ENCODE measurements around the gene PCED1B. TPM values are rescaled to one million over a fixed set of nuclear protein-coding genes. Genes with fewer than 3 reads are reported as not detected.

Gene PCED1B
- total RNA-seq, 1 experiment from 2014 or later: 6.6 TPM

DNA sequence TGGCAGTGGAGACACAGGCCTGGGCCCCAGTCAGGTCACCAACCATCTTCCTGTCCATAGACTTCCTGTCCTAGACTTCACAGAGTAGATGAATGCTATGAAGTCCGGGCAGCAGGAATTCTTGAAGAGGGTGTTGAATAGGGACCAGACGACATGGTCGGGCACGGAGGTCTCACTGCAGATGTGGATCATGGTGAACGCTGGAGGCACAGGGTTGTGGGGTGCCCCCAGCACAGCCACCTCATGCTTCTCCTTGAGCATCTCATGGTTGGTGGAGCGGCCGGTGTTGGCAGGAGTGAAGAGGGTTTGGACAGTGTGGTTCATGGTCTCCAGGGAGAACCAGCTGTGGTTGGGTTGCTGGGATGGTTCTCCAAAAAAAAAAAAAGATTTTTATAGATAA lies 56.2 kb downstream of the PCED1B start:
- Mint-ChIP-seq H3K36me3 (no peaks in the 10 kb centered on the region), H3K9me3 (no peaks in the 10 kb centered on the region), H3K4me1 (peaks cover 3% of the 10 kb centered on the region), H3K27me3 (ENCODE audit: low read depth) (no peaks in the 10 kb centered on the region), H3K27ac (no peak overlapping the region), H3K4me3 (no peak overlapping the region)
- ATAC-seq (no peak), DNase-seq (ENCODE audit: low spot score) (no peak)
- TF ChIP-seq ELF4 (CRISPR knock-in tag; IDR thresholded peaks at IDR 0.05; ENCODE audit: low read depth) (no peak), KAT7 (CRISPR knock-in tag; IDR thresholded peaks at IDR 0.05; ENCODE audit: borderline replicate concordance) (no peak), NFATC4 (CRISPR knock-in tag; IDR thresholded peaks at IDR 0.05) (no peak)
- TF ChIP-seq, protein P1, sequence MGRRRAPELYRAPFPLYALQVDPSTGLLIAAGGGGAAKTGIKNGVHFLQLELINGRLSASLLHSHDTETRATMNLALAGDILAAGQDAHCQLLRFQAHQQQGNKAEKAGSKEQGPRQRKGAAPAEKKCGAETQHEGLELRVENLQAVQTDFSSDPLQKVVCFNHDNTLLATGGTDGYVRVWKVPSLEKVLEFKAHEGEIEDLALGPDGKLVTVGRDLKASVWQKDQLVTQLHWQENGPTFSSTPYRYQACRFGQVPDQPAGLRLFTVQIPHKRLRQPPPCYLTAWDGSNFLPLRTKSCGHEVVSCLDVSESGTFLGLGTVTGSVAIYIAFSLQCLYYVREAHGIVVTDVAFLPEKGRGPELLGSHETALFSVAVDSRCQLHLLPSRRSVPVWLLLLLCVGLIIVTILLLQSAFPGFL (CRISPR knock-in tag; IDR thresholded peaks at IDR 0.05; ENCODE audit: borderline replicate concordance): no peak
- POLR2A ChIA-PET: no interaction called here
- CTCF ChIA-PET: no interaction called here

DNA sequence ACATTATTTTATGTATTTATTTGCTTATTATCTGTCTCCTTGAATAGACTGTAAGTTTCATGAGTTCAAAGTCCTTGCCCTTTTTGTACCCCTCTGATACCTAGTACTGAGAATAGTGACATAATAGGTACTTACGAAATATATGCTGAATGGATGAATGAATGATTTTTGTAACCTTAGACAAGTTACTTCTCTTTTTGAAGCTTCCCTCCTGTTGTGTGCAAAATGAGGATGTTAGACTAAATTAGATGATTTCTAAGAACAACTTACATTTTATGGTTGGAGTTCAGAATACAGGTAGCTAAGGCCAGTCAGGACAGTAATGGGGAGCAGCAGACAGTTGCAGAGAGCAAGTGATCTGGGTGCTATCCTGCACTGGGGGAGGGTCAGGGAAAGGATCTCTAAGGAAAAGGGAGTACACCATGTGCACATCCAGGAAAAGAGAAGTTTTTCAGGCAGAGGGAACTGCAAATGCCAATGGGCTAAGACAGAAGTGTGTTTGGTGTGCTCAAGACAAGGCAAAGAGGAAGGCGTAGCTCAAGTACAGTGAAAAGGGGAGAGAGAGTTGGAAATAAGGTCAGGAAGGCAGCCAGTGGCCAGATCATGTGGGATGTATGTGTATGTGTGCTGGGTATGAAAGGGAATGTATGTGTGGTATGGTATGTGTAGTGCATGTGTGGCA lies 59.7 kb downstream of the PCED1B start:
- Mint-ChIP-seq H3K4me1 (peaks cover 2% of the 10 kb centered on the region; the same call in 1 of the 2 replicates), H3K36me3 (no peaks in the 10 kb centered on the region), H3K9me3 (peaks cover 9% of the 10 kb centered on the region), H3K27me3 (ENCODE audit: low read depth) (no peaks in the 10 kb centered on the region), H3K27ac (no peak overlapping the region), H3K4me3 (no peak overlapping the region)
- ChIA-PET POLR2A (no interaction called here), CTCF (no interaction called here)
- ATAC-seq: no peak
- DNase-seq (ENCODE audit: low spot score): no peak
- TF ChIP-seq, protein P2, sequence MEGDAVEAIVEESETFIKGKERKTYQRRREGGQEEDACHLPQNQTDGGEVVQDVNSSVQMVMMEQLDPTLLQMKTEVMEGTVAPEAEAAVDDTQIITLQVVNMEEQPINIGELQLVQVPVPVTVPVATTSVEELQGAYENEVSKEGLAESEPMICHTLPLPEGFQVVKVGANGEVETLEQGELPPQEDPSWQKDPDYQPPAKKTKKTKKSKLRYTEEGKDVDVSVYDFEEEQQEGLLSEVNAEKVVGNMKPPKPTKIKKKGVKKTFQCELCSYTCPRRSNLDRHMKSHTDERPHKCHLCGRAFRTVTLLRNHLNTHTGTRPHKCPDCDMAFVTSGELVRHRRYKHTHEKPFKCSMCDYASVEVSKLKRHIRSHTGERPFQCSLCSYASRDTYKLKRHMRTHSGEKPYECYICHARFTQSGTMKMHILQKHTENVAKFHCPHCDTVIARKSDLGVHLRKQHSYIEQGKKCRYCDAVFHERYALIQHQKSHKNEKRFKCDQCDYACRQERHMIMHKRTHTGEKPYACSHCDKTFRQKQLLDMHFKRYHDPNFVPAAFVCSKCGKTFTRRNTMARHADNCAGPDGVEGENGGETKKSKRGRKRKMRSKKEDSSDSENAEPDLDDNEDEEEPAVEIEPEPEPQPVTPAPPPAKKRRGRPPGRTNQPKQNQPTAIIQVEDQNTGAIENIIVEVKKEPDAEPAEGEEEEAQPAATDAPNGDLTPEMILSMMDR (IDR thresholded peaks at IDR 0.05): no peak
- no peak for TF ChIP-seq ZNF219 (CRISPR knock-in tag; IDR thresholded peaks at IDR 0.05; ENCODE audit: borderline replicate concordance)
- TF ChIP-seq TEAD1 (CRISPR knock-in tag; IDR thresholded peaks at IDR 0.05): no peak
- TF ChIP-seq, protein P3, sequence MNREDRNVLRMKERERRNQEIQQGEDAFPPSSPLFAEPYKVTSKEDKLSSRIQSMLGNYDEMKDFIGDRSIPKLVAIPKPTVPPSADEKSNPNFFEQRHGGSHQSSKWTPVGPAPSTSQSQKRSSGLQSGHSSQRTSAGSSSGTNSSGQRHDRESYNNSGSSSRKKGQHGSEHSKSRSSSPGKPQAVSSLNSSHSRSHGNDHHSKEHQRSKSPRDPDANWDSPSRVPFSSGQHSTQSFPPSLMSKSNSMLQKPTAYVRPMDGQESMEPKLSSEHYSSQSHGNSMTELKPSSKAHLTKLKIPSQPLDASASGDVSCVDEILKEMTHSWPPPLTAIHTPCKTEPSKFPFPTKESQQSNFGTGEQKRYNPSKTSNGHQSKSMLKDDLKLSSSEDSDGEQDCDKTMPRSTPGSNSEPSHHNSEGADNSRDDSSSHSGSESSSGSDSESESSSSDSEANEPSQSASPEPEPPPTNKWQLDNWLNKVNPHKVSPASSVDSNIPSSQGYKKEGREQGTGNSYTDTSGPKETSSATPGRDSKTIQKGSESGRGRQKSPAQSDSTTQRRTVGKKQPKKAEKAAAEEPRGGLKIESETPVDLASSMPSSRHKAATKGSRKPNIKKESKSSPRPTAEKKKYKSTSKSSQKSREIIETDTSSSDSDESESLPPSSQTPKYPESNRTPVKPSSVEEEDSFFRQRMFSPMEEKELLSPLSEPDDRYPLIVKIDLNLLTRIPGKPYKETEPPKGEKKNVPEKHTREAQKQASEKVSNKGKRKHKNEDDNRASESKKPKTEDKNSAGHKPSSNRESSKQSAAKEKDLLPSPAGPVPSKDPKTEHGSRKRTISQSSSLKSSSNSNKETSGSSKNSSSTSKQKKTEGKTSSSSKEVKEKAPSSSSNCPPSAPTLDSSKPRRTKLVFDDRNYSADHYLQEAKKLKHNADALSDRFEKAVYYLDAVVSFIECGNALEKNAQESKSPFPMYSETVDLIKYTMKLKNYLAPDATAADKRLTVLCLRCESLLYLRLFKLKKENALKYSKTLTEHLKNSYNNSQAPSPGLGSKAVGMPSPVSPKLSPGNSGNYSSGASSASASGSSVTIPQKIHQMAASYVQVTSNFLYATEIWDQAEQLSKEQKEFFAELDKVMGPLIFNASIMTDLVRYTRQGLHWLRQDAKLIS (CRISPR knock-in tag; IDR thresholded peaks at IDR 0.05; ENCODE audit: borderline replicate concordance): no peak
- no peak for TF ChIP-seq FOXK1 (CRISPR knock-in tag; IDR thresholded peaks at IDR 0.05)
- TF ChIP-seq ZBTB21 (CRISPR knock-in tag; IDR thresholded peaks at IDR 0.05; ENCODE audit: borderline replicate concordance): no peak
- TF ChIP-seq IRF2 (CRISPR knock-in tag; IDR thresholded peaks at IDR 0.05; ENCODE audit: borderline replicate concordance, low read depth): no peak
- TF ChIP-seq FOXJ3 (CRISPR knock-in tag; IDR thresholded peaks at IDR 0.05; ENCODE audit: borderline replicate concordance): no peak
- TF ChIP-seq SP1 (CRISPR knock-in tag; conservative IDR thresholded peaks at IDR 0.05): no peak
- TF ChIP-seq, protein P4, sequence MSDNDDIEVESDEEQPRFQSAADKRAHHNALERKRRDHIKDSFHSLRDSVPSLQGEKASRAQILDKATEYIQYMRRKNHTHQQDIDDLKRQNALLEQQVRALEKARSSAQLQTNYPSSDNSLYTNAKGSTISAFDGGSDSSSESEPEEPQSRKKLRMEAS (CRISPR knock-in tag; IDR thresholded peaks at IDR 0.05): no peak
- TF ChIP-seq, protein P5, sequence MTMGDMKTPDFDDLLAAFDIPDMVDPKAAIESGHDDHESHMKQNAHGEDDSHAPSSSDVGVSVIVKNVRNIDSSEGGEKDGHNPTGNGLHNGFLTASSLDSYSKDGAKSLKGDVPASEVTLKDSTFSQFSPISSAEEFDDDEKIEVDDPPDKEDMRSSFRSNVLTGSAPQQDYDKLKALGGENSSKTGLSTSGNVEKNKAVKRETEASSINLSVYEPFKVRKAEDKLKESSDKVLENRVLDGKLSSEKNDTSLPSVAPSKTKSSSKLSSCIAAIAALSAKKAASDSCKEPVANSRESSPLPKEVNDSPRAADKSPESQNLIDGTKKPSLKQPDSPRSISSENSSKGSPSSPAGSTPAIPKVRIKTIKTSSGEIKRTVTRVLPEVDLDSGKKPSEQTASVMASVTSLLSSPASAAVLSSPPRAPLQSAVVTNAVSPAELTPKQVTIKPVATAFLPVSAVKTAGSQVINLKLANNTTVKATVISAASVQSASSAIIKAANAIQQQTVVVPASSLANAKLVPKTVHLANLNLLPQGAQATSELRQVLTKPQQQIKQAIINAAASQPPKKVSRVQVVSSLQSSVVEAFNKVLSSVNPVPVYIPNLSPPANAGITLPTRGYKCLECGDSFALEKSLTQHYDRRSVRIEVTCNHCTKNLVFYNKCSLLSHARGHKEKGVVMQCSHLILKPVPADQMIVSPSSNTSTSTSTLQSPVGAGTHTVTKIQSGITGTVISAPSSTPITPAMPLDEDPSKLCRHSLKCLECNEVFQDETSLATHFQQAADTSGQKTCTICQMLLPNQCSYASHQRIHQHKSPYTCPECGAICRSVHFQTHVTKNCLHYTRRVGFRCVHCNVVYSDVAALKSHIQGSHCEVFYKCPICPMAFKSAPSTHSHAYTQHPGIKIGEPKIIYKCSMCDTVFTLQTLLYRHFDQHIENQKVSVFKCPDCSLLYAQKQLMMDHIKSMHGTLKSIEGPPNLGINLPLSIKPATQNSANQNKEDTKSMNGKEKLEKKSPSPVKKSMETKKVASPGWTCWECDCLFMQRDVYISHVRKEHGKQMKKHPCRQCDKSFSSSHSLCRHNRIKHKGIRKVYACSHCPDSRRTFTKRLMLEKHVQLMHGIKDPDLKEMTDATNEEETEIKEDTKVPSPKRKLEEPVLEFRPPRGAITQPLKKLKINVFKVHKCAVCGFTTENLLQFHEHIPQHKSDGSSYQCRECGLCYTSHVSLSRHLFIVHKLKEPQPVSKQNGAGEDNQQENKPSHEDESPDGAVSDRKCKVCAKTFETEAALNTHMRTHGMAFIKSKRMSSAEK (CRISPR knock-in tag; IDR thresholded peaks at IDR 0.05; ENCODE audit: borderline replicate concordance): no peak
- TF ChIP-seq, protein P6, sequence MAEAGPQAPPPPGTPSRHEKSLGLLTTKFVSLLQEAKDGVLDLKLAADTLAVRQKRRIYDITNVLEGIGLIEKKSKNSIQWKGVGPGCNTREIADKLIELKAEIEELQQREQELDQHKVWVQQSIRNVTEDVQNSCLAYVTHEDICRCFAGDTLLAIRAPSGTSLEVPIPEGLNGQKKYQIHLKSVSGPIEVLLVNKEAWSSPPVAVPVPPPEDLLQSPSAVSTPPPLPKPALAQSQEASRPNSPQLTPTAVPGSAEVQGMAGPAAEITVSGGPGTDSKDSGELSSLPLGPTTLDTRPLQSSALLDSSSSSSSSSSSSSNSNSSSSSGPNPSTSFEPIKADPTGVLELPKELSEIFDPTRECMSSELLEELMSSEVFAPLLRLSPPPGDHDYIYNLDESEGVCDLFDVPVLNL (CRISPR knock-in tag; IDR thresholded peaks at IDR 0.05; ENCODE audit: borderline replicate concordance, low read depth): no peak
- TF ChIP-seq, protein P7, sequence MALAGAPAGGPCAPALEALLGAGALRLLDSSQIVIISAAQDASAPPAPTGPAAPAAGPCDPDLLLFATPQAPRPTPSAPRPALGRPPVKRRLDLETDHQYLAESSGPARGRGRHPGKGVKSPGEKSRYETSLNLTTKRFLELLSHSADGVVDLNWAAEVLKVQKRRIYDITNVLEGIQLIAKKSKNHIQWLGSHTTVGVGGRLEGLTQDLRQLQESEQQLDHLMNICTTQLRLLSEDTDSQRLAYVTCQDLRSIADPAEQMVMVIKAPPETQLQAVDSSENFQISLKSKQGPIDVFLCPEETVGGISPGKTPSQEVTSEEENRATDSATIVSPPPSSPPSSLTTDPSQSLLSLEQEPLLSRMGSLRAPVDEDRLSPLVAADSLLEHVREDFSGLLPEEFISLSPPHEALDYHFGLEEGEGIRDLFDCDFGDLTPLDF (CRISPR knock-in tag; IDR thresholded peaks at IDR 0.05): no peak
- TF ChIP-seq ESRRA (CRISPR knock-in tag; IDR thresholded peaks at IDR 0.05; ENCODE audit: borderline replicate concordance): no peak
- TF ChIP-seq ATF1 (CRISPR knock-in tag; IDR thresholded peaks at IDR 0.05): no peak

All from WTC11 (cell line).